ENCODE results near the gene GYG2. TPM values are rescaled to one million over a fixed set of nuclear protein-coding genes. Genes with fewer than 3 reads are reported as not detected.
"Not testable (repeated sequence)": the region's sequence is repeated elsewhere in the genome, so short reads cannot be mapped to it uniquely, and the experiment has no call there.

The GYG2 gene
- total RNA-seq, 1 donor from 2014 or later, result 49.2 TPM

- Mint-ChIP-seq H3K9me3 (peaks cover 8% of the 10 kb centered on the region), H3K4me3 (peak overlapping the region; percentile 83), H3K27me3 (no peaks in the 10 kb centered on the region), H3K4me1 (ENCODE audit: unreplicated experiment) (peaks cover 31% of the 10 kb centered on the region), H3K36me3 (peaks cover 17% of the 10 kb centered on the region), H3K27ac (peak overlapping the region; percentile 98)
- DNase-seq (ENCODE audit: extremely low spot score, unreplicated experiment), result no peak
- TF ChIP-seq, protein P1, sequence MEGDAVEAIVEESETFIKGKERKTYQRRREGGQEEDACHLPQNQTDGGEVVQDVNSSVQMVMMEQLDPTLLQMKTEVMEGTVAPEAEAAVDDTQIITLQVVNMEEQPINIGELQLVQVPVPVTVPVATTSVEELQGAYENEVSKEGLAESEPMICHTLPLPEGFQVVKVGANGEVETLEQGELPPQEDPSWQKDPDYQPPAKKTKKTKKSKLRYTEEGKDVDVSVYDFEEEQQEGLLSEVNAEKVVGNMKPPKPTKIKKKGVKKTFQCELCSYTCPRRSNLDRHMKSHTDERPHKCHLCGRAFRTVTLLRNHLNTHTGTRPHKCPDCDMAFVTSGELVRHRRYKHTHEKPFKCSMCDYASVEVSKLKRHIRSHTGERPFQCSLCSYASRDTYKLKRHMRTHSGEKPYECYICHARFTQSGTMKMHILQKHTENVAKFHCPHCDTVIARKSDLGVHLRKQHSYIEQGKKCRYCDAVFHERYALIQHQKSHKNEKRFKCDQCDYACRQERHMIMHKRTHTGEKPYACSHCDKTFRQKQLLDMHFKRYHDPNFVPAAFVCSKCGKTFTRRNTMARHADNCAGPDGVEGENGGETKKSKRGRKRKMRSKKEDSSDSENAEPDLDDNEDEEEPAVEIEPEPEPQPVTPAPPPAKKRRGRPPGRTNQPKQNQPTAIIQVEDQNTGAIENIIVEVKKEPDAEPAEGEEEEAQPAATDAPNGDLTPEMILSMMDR (conservative IDR thresholded peaks at IDR 0.05), result no peak
Measured at GRCh38 chrX:2889045-2889605, 60.4 kb downstream of the GYG2 start.

DNA sequence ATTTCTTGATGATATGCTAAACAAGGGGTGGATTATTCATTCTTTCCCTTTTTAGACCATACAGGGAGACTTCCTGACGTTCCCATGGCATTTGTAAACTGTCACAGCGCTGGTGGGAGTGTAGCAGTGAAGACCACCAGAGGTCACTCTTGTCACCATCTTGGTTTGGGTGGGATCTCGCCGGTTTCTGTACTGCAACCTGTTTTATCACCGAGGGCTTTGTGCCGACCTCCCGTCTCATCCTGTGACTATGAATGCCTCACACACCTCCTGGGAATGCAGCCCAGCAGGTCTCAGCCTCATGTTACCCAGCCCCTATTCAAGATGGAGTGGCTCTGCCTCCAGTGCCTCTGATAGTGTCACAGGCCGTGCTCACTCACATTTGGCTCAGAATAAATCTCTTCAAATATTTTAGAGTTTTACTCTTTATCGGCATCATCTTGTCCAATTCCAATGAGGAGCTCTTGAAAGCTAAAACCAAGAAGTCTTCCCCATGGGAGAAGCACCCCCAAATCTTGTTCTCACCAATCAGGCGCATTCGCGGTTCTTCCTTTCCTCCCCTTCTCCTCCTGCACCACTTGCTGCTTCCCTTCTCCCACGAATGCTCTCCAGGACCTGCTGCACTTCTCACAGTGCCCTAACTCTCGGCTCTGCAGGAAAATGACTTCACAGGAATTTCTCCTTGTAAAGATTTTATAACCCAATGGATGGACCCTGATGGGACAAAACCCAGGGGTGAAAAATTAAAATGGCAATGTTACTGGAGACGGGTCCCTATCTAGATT is 61.2 kb downstream of the GYG2 start:
- H3K9me3 Mint-ChIP-seq; H3K27me3 Mint-ChIP-seq; DNase-seq (ENCODE audit: extremely low spot score, unreplicated experiment): not testable (repeated sequence)
- TF ChIP-seq, protein P1 (conservative IDR thresholded peaks at IDR 0.05), result peak; percentile 76
- H3K4me1 Mint-ChIP-seq (ENCODE audit: unreplicated experiment), result peaks cover 38% of the 10 kb centered on the region
- H3K36me3 Mint-ChIP-seq, result peaks cover 16% of the 10 kb centered on the region
- peak overlapping the region; percentile 98 for H3K27ac Mint-ChIP-seq
- peak overlapping the region; percentile 83 for H3K4me3 Mint-ChIP-seq

GRCh38 chrX:2890536-2891460 is 62.1 kb downstream of the GYG2 start:
- H3K4me3 Mint-ChIP-seq, result peak overlapping the region; percentile 83
- H3K27ac Mint-ChIP-seq, result peak overlapping the region; percentile 98
- not testable (repeated sequence) for H3K9me3 Mint-ChIP-seq; DNase-seq (ENCODE audit: extremely low spot score, unreplicated experiment); H3K27me3 Mint-ChIP-seq
- H3K4me1 Mint-ChIP-seq (ENCODE audit: unreplicated experiment), result peaks cover 42% of the 10 kb centered on the region
- H3K36me3 Mint-ChIP-seq, result peaks cover 16% of the 10 kb centered on the region

DNA sequence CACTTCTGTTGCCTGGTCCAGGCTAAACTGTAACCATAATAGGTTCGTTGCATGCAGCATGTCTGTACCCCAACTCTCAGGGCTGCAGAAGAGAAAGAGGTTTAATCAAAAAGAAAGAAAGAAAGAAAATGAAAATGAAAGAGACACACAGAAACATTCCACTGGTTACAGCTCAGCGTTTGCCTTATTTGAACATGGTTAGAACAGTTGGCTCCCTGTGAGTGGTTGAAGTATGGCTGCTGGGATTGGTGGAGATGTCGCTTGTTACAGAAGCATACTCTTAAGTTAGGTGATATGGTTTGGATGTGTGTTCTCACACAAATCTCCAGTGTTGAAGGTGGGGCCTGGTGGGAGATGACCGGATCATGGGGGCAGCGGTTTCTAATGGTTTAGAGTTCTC is 64.1 kb downstream of the GYG2 start:
- H3K27me3 Mint-ChIP-seq, result no peaks in the 10 kb centered on the region
- DNase-seq (ENCODE audit: extremely low spot score, unreplicated experiment), result no peak
- H3K36me3 Mint-ChIP-seq, result peaks cover 13% of the 10 kb centered on the region
- TF ChIP-seq, protein P1 (conservative IDR thresholded peaks at IDR 0.05), result no peak
- peaks cover 8% of the 10 kb centered on the region for H3K9me3 Mint-ChIP-seq
- H3K4me3 Mint-ChIP-seq, result no peak overlapping the region
- H3K4me1 Mint-ChIP-seq (ENCODE audit: unreplicated experiment), result peaks cover 49% of the 10 kb centered on the region
- no peak overlapping the region for H3K27ac Mint-ChIP-seq

DNA sequence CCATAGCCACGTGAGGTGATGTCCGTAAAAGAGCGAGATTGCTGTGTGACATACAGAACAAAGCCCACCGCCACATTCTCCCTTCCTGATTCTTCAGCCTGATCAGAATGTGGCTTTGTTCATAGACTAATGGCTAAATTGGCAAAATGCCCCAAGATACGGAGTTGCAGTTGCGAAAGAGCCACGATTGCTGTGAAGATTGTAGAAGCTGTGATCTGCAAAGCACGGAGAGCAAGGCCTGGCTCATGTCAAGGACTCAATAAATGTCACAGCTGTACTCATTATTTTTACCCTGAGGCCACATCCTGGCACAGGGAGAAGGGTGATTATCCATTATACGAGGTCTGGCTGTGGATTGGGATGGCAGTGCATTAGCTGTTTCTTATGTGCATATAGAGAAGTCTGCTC is 66.2 kb downstream of the GYG2 start:
- H3K36me3 Mint-ChIP-seq, result peaks cover 11% of the 10 kb centered on the region
- H3K4me3 Mint-ChIP-seq, result peak overlapping the region; percentile 74
- no peaks in the 10 kb centered on the region for H3K27me3 Mint-ChIP-seq
- H3K27ac Mint-ChIP-seq, result peak overlapping the region; percentile 91
- no peak for DNase-seq (ENCODE audit: extremely low spot score, unreplicated experiment)
- peaks cover 46% of the 10 kb centered on the region for H3K4me1 Mint-ChIP-seq (ENCODE audit: unreplicated experiment)
- TF ChIP-seq, protein P1 (conservative IDR thresholded peaks at IDR 0.05), result no peak
- peaks cover 6% of the 10 kb centered on the region for H3K9me3 Mint-ChIP-seq

Data from type B pancreatic cell (in vitro differentiated cells).